ENCODE results near the gene KIRREL3.

Gene KIRREL3

GRCh38 chr11:126430581-126431335 lies 569.8 kb downstream of the KIRREL3 start:
- DNase-seq, result no peak

GRCh38 chr11:126426820-126427749 lies 573.5 kb downstream of the KIRREL3 start:
- DNase-seq, result no peak

- DNase-seq, result no peak
These were observed 574.5 kb downstream of the KIRREL3 start for GRCh38 chr11:126426106-126426505.

- DNase-seq, result no peak
These were observed 576.0 kb downstream of the KIRREL3 start for GRCh38 chr11:126424471-126425039.

- DNase-seq, result no peak
These were observed 576.8 kb downstream of the KIRREL3 start for GRCh38 chr11:126423743-126424142.

- DNase-seq, result no peak
These were observed 577.4 kb downstream of the KIRREL3 start for GRCh38 chr11:126423154-126423553.

GRCh38 chr11:126422446-126422845 lies 578.1 kb downstream of the KIRREL3 start:
- no peak for DNase-seq

GRCh38 chr11:126421271-126421671 lies 579.3 kb downstream of the KIRREL3 start:
- no peak for DNase-seq

- DNase-seq, result no peak
These were observed 579.8 kb downstream of the KIRREL3 start for GRCh38 chr11:126420698-126421256.

GRCh38 chr11:126419801-126420697 lies 580.5 kb downstream of the KIRREL3 start:
- no peak for DNase-seq

GRCh38 chr11:126418887-126419286 lies 581.7 kb downstream of the KIRREL3 start:
- DNase-seq, result no peak

- no peak for DNase-seq
These were observed 583.3 kb downstream of the KIRREL3 start for GRCh38 chr11:126417091-126417862.

GRCh38 chr11:126416542-126417090 lies 584.0 kb downstream of the KIRREL3 start:
- peak; percentile 51 for DNase-seq

GRCh38 chr11:126415669-126416420 lies 584.7 kb downstream of the KIRREL3 start:
- DNase-seq, result no peak

GRCh38 chr11:126415128-126415527 lies 585.4 kb downstream of the KIRREL3 start:
- no peak for DNase-seq

- no peak for DNase-seq
These were observed 586.0 kb downstream of the KIRREL3 start for GRCh38 chr11:126414615-126415014.

GRCh38 chr11:126413843-126414405 lies 586.6 kb downstream of the KIRREL3 start:
- DNase-seq, result no peak

- DNase-seq, result no peak
These were observed 587.1 kb downstream of the KIRREL3 start for GRCh38 chr11:126413426-126413825.

- DNase-seq, result no peak
These were observed 588.6 kb downstream of the KIRREL3 start for GRCh38 chr11:126411971-126412381.

GRCh38 chr11:126410649-126411048 lies 589.9 kb downstream of the KIRREL3 start:
- no peak for DNase-seq

All from activated T-cell treated with anti-CD3 and anti-CD28 coated beads for 4 hours (primary cell).